Measurements from ENCODE around the gene PADI4. TPM values are rescaled to one million over a fixed set of nuclear protein-coding genes. Genes with fewer than 3 reads are reported as not detected.

Gene PADI4
- total and polyA plus RNA-seq, 2 of the 8 experiments (the other 6 are each of a cell fraction or from before 2014, with no cell fraction given) = 0.29 TPM; not detected in 1

DNA sequence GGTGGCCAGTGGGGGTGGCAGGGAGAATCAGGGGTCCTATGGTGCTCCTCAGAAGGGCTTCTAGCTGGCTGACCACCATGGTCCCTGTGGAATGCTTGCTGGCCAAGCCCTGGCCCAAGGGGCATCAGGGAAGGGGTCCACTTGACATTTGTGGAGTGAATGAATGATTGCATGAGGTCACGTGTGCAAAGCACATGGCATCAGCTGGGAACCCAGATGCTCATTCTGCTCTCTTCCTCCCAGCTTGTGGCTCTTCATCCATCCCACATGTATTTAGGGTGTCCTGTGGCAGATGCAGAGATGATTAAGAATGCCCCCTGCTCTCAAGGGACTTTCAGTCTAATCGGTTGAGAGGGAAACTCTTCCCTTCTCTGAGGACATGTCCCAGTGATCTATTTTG, 27.1 kb upstream of the PADI4 start:
- H3K27ac ChIP-seq (ENCODE audit: low read depth, low read length) = no peak overlapping the region
- H4K91ac ChIP-seq (replicated peaks; ENCODE audit: insufficient read length, low read length) = no peak overlapping the region
- 81% methylated on average over 2 of the region's 2 CpGs; no CpG with 5 or more reads in 1 of the 2 experiments for WGBS, 2 experiments (ENCODE audit: extremely low coverage in 1 of 2, insufficient coverage in 1 of 2, insufficient read length in 1 of 2, insufficient replicate concordance in 2 of 2, low coverage in 1 of 2, low lambda C conversion rate in 2 of 2, missing lambda C conversion rate in 1 of 2)
- no peaks in the 10 kb centered on the region for H3K4me1 ChIP-seq (replicated peaks in 1 of 4; ENCODE audit: control insufficient read depth in 3 of 4, insufficient read depth in 4 of 4, low read length in 3 of 4)
- no peak overlapping the region for H3K56ac ChIP-seq (replicated peaks; ENCODE audit: insufficient read length, low read depth, low read length)
- H2BK12ac ChIP-seq (ENCODE audit: low read depth, low read length) = no peak overlapping the region
- H3K9ac ChIP-seq (replicated peaks in 1 of 4; ENCODE audit: extremely low read depth in 1 of 4, low read depth in 3 of 4, low read length in 3 of 4) = no peak overlapping the region
- H3K4me3 ChIP-seq (ENCODE audit: extremely low read depth in 1 of 4, insufficient read depth in 2 of 4, low read depth in 3 of 4, low read length in 4 of 4) = no peak overlapping the region
- no peak overlapping the region for H2BK120ac ChIP-seq (replicated peaks; ENCODE audit: low read depth, low read length)
- no peaks in the 10 kb centered on the region for H3K27me3 ChIP-seq (replicated peaks in 1 of 4; ENCODE audit: control insufficient read depth in 3 of 4, extremely low read depth in 1 of 4, insufficient read depth in 3 of 4, low read length in 3 of 4)
- TF ChIP-seq, protein P1, sequence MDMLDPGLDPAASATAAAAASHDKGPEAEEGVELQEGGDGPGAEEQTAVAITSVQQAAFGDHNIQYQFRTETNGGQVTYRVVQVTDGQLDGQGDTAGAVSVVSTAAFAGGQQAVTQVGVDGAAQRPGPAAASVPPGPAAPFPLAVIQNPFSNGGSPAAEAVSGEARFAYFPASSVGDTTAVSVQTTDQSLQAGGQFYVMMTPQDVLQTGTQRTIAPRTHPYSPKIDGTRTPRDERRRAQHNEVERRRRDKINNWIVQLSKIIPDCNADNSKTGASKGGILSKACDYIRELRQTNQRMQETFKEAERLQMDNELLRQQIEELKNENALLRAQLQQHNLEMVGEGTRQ (IDR thresholded peaks at IDR 0.05; ENCODE audit: low read length) = no peak
- TF ChIP-seq ZNF274 (IDR thresholded peaks at IDR 0.05; ENCODE audit: borderline replicate concordance, extremely low read depth, low read length) (no peak), FOSL1 (IDR thresholded peaks at IDR 0.05; ENCODE audit: insufficient read depth, low read depth, low read length) (no peak)
- H2BK15ac ChIP-seq (ENCODE audit: low read length) = no peak overlapping the region
- no peaks in the 10 kb centered on the region; a peak in 1 of 8 replicates for H3K36me3 ChIP-seq (ENCODE audit: control insufficient read depth in 2 of 4, insufficient read depth in 4 of 4, low read length in 3 of 4)
- no peak overlapping the region for H2AFZ ChIP-seq (ENCODE audit: low read length)
- H2BK5ac ChIP-seq (ENCODE audit: low read depth, low read length) = no peak overlapping the region
- H3K23ac ChIP-seq (ENCODE audit: insufficient read length) = no peak overlapping the region
- no peaks in the 10 kb centered on the region for H3K79me2 ChIP-seq (ENCODE audit: control insufficient read depth in 1 of 2, insufficient read depth in 2 of 2, low read length in 2 of 2)
- POLR2A ChIA-PET (ENCODE audit: partially characterized antibody) = no interaction called here
- no peak overlapping the region for H2AK5ac ChIP-seq (ENCODE audit: low read depth, low read length)
- CTCF ChIA-PET (ENCODE audit: partially characterized antibody) = interaction anchor here (1.0 to 2.4 kb wide), 4 partner anchors 9 to 55 kb away, joined by 3 to 8 read pairs (median 4); partner anchors contain the start of gene PADI4
- H4K5ac ChIP-seq (ENCODE audit: insufficient read length, low read depth, low read length) = no peak overlapping the region
- H3K23me2 ChIP-seq (ENCODE audit: low read depth, low read length) = no peaks in the 10 kb centered on the region
- H2BK20ac ChIP-seq (ENCODE audit: low read length) = no peak overlapping the region
- DNase-seq (ENCODE audit: low read depth in 1 of 2, low spot score in 2 of 2) (no peak), FAIRE-seq (no peak)
- no peak overlapping the region for H3K14ac ChIP-seq (ENCODE audit: insufficient read length)
- H3K4me2 ChIP-seq (ENCODE audit: insufficient read depth in 1 of 2, low read depth in 2 of 2, low read length in 2 of 2) = no peak overlapping the region
- H3K9me3 ChIP-seq (ENCODE audit: insufficient read depth in 2 of 2, low read depth in 1 of 2, low read length in 1 of 2) = no peaks in the 10 kb centered on the region
- H3K18ac ChIP-seq (ENCODE audit: extremely low read depth, low read length) = no peak overlapping the region
- H3K4ac ChIP-seq (replicated peaks; ENCODE audit: insufficient read length, low read depth, low read length) = no peak overlapping the region
- H4K20me1 ChIP-seq (replicated peaks in 1 of 2; ENCODE audit: control insufficient read depth in 1 of 2, insufficient read depth in 2 of 2, low read length in 2 of 2) = no peaks in the 10 kb centered on the region
- H4K8ac ChIP-seq (ENCODE audit: extremely low read depth, insufficient read depth, low read length) = no peak overlapping the region
- no peaks in the 10 kb centered on the region for H3K79me1 ChIP-seq (ENCODE audit: low read depth, low read length)

All from H1 (cell line).